H9 (cell line): ENCODE data around the gene CENPH. TPM values are rescaled to one million over a fixed set of nuclear protein-coding genes. Genes with fewer than 3 reads are reported as not detected.

ENCODE experiments used
- DNase-seq: peaks from one replicate; pipeline ENCODE4 v3.0.0-alpha.2; 2017
- H2AFZ ChIP-seq: one replicate; pipeline ENCODE4 v1.6.1; 2013; ENCODE audit warnings: mild to moderate bottlenecking, low read length, control low read depth, moderate library complexity
- H2AK5ac ChIP-seq: 2 replicates; pipeline ENCODE4 v1.6.1; 2013; ENCODE audit warnings: low read length, control low read depth, mixed read lengths; ENCODE audit not compliant: insufficient read length
- H2BK120ac ChIP-seq: one replicate; pipeline ENCODE4 v1.6.1; 2013; ENCODE audit warnings: low read depth, mild to moderate bottlenecking, low read length, control low read depth, inconsistent platforms; ENCODE audit not compliant: poor library complexity, severe bottlenecking
- H2BK12ac ChIP-seq: 2 replicates; pipeline ENCODE4 v1.6.1; 2013; ENCODE audit warnings: low read length, control low read depth, mixed read lengths, low read depth; ENCODE audit not compliant: insufficient read length
- H2BK15ac ChIP-seq: 2 replicates; pipeline ENCODE4 v1.6.1; 2013; ENCODE audit warnings: low read depth, low read length, control low read depth
- H2BK20ac ChIP-seq: one replicate; pipeline ENCODE4 v1.6.1; 2013; ENCODE audit warnings: low read depth, mild to moderate bottlenecking, low read length, control low read depth, inconsistent platforms; ENCODE audit not compliant: poor library complexity, severe bottlenecking
- H2BK5ac ChIP-seq: 2 replicates; pipeline ENCODE4 v1.6.1; 2013; ENCODE audit warnings: low read length, control low read depth, mixed read lengths; ENCODE audit not compliant: insufficient read length
- H3K14ac ChIP-seq: 2 replicates; pipeline ENCODE4 v1.6.1; 2013; ENCODE audit warnings: low read length, control low read depth; ENCODE audit not compliant: insufficient read depth
- H3K18ac ChIP-seq: 2 replicates; pipeline ENCODE4 v1.6.1; 2013; ENCODE audit warnings: low read depth, mild to moderate bottlenecking, mixed read lengths, low read length, control low read depth; ENCODE audit not compliant: insufficient read length
- H3K23ac ChIP-seq: 2 replicates; pipeline ENCODE4 v1.6.1; 2013; ENCODE audit warnings: low read length, control low read depth, mixed read lengths, low read depth; ENCODE audit not compliant: insufficient read length
- H3K23me2 ChIP-seq: 2 replicates; pipeline ENCODE4 v1.6.1; 2013; ENCODE audit warnings: low read depth, mild to moderate bottlenecking, mixed read lengths, low read length, control low read depth; ENCODE audit not compliant: insufficient read length, poor library complexity, severe bottlenecking
- H3K27ac ChIP-seq: 2 replicates; pipeline ENCODE4 v1.5.1; 2013; ENCODE audit warnings: low read length, control low read depth, mixed read lengths, low read depth; ENCODE audit not compliant: insufficient read length
- H3K27me3 ChIP-seq: 2 replicates; pipeline ENCODE4 v1.6.1; 2013; ENCODE audit warnings: low read length, control low read depth, inconsistent platforms; ENCODE audit not compliant: insufficient read depth
- H3K4ac ChIP-seq: 2 replicates; pipeline ENCODE4 v1.6.1; 2013; ENCODE audit warnings: low read depth, mild to moderate bottlenecking, control low read depth, inconsistent platforms, low read length, moderate library complexity
- H3K4me1 ChIP-seq: 2 replicates; pipeline ENCODE4 v1.6.1; 2013; ENCODE audit warnings: low read length, control low read depth, inconsistent platforms; ENCODE audit not compliant: insufficient read depth
- H3K4me2 ChIP-seq: 2 replicates; pipeline ENCODE4 v1.6.1; 2013; ENCODE audit warnings: low read length, control low read depth, mixed read lengths; ENCODE audit not compliant: insufficient read length, insufficient read depth
- H3K56ac ChIP-seq: 2 replicates; pipeline ENCODE4 v1.6.1; 2013; ENCODE audit warnings: low read depth, mild to moderate bottlenecking, mixed read lengths, low read length, control low read depth; ENCODE audit not compliant: insufficient read length
- H3K79me1 ChIP-seq: 2 replicates; pipeline ENCODE4 v1.6.1; 2013; ENCODE audit warnings: low read depth, mild to moderate bottlenecking, moderate library complexity, low read length, control low read depth, inconsistent platforms; ENCODE audit not compliant: insufficient read depth, poor library complexity, severe bottlenecking
- H3K79me2 ChIP-seq: 2 replicates; pipeline ENCODE4 v1.6.1; 2013; ENCODE audit warnings: low read length, control low read depth, inconsistent platforms; ENCODE audit not compliant: insufficient read depth
- H3K9ac ChIP-seq: 2 replicates; pipeline ENCODE4 v1.6.1; 2013; ENCODE audit warnings: low read length, control low read depth, mixed read lengths; ENCODE audit not compliant: insufficient read length; ENCODE audit errors: extremely low read depth
- H3K9me3 ChIP-seq: one replicate; pipeline ENCODE4 v1.6.1; 2013; ENCODE audit warnings: low read depth, low read length, inconsistent platforms; ENCODE audit not compliant: control insufficient read depth
- H3T11ph ChIP-seq: one replicate; pipeline ENCODE4 v1.6.1; 2013; ENCODE audit warnings: mild to moderate bottlenecking, low read length, control low read depth, inconsistent platforms
- H4K20me1 ChIP-seq: one replicate; pipeline ENCODE4 v1.6.1; 2013; ENCODE audit not compliant: control insufficient read depth, insufficient read length, insufficient read depth
- H4K5ac ChIP-seq: 2 replicates; pipeline ENCODE4 v1.6.1; 2013; ENCODE audit warnings: low read depth, mild to moderate bottlenecking, mixed read lengths, low read length, control low read depth; ENCODE audit not compliant: insufficient read length
- H4K8ac ChIP-seq: replicated peaks from 2 replicates; pipeline ENCODE4 v1.6.1; 2013; ENCODE audit warnings: low read length, control low read depth, mixed read lengths, low read depth; ENCODE audit not compliant: insufficient read length
- H4K91ac ChIP-seq: 2 replicates; pipeline ENCODE4 v1.6.1; 2013; ENCODE audit warnings: low read depth, mild to moderate bottlenecking, moderate library complexity, mixed read lengths, low read length, control low read depth; ENCODE audit not compliant: insufficient read length
- H3K27ac Mint-ChIP-seq, 3 experiments: 2 replicates in 2 of 3; 3 replicates in 1 of 3; pipeline ENCODE4 v1.8.0; 2020 to 2021; ENCODE audit warnings: mixed read lengths in 3 of 3, mild to moderate bottlenecking in 1 of 3, moderate library complexity in 1 of 3
- H3K27me3 Mint-ChIP-seq: 2 replicates; pipeline ENCODE4 v1.8.0; 2021; ENCODE audit warnings: low read depth, mild to moderate bottlenecking, moderate library complexity, mixed read lengths
- H3K36me3 Mint-ChIP-seq, 3 experiments: 2 replicates in 2 of 3; 3 replicates in 1 of 3; pipeline ENCODE4 v1.8.0; 2020 to 2021; ENCODE audit warnings: low read depth in 3 of 3, mixed read lengths in 3 of 3; ENCODE audit not compliant: insufficient read depth in 1 of 3
- H3K4me1 Mint-ChIP-seq, 2 experiments: 2 replicates each; pipeline ENCODE4 v1.8.0; 2020; ENCODE audit warnings: mixed read lengths in 2 of 2
- H3K4me3 Mint-ChIP-seq, 2 experiments: 2 replicates in 1 of 2; 3 replicates in 1 of 2; pipeline ENCODE4 v1.8.0; 2020 to 2021; ENCODE audit warnings: mild to moderate bottlenecking in 2 of 2, mixed read lengths in 2 of 2, moderate library complexity in 1 of 2
- H3K9me3 Mint-ChIP-seq, 2 experiments: 2 replicates in 1 of 2; 3 replicates in 1 of 2; pipeline ENCODE4 v1.8.0; 2020; ENCODE audit warnings: mild to moderate bottlenecking in 2 of 2, mixed read lengths in 2 of 2, moderate library complexity in 1 of 2
- WGBS: extraction: QIAGEN DNeasy Blood & Tissue Kit; methylation state at CpG from one replicate; pipeline ENCODE4 v1.1.7; 2013; ENCODE audit warnings: missing lambda C conversion rate, low lambda C conversion rate, mixed read lengths; ENCODE audit not compliant: insufficient read length; ENCODE audit errors: extremely low coverage; 5-methylcytosine and 5-hydroxymethylcytosine counted together
- total RNA-seq: library from RNA; stranded (reverse); gene quantifications from 2 replicates; pipeline ENCODE4 v1.2.1, GENCODE V29; 2021
- TF ChIP-seq, protein P1 (sequence below): fragments of 200-600 bp; sonication (generic); conservative IDR thresholded peaks from 3 replicates; pipeline ENCODE4 v1.8.0; 2021; ENCODE audit warnings: antibody characterized with exemption, mild to moderate bottlenecking

Gene CENPH
- total RNA-seq, 1 experiment from 2014 or later, result 82.8 TPM

DNA sequence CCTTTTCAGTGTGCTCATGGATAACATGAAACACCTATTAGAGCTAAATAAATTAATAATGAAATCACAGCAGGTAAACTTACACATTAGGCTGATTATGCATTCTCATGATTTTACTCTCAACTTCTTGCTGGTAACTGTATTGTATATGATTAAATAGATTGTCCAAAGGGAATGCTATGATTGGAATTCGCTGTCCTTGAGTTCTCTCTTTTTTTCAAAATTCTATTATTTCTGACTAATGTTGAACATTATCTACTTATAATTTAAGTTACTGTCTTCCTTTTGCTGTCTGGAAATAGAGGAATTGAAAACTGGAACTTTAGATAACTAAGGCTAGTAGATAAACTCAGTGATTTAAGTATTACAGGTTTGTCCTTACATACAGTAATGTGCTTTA lies 13.1 kb downstream of the CENPH start:
- TF ChIP-seq, protein P1, sequence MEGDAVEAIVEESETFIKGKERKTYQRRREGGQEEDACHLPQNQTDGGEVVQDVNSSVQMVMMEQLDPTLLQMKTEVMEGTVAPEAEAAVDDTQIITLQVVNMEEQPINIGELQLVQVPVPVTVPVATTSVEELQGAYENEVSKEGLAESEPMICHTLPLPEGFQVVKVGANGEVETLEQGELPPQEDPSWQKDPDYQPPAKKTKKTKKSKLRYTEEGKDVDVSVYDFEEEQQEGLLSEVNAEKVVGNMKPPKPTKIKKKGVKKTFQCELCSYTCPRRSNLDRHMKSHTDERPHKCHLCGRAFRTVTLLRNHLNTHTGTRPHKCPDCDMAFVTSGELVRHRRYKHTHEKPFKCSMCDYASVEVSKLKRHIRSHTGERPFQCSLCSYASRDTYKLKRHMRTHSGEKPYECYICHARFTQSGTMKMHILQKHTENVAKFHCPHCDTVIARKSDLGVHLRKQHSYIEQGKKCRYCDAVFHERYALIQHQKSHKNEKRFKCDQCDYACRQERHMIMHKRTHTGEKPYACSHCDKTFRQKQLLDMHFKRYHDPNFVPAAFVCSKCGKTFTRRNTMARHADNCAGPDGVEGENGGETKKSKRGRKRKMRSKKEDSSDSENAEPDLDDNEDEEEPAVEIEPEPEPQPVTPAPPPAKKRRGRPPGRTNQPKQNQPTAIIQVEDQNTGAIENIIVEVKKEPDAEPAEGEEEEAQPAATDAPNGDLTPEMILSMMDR, result no peak
- H3K9ac ChIP-seq, result no peak overlapping the region
- H2AFZ ChIP-seq, result no peak overlapping the region

More for the DNA sequence above, 13.1 kb downstream of the CENPH start:
- Histone ChIP-seq H2BK20ac (no peak overlapping the region), H3K4ac (no peak overlapping the region), H4K91ac (no peak overlapping the region), H3K79me1 (no peaks in the 10 kb centered on the region), H3K9me3 (no peaks in the 10 kb centered on the region), H2BK15ac (no peak overlapping the region), H3K27ac (no peak overlapping the region), H2AK5ac (no peak overlapping the region), H2BK5ac (no peak overlapping the region), H4K5ac (no peak overlapping the region), H3K56ac (no peak overlapping the region), H4K20me1 (no peaks in the 10 kb centered on the region), H2BK120ac (no peak overlapping the region), H3T11ph (no peak overlapping the region), H3K4me1 (no peaks in the 10 kb centered on the region), H3K79me2 (no peaks in the 10 kb centered on the region), H2BK12ac (no peak overlapping the region), H3K18ac (no peak overlapping the region), H3K23ac (no peak overlapping the region), H3K23me2 (no peaks in the 10 kb centered on the region), H4K8ac (no peak overlapping the region), H3K14ac (no peak overlapping the region), H3K27me3 (no peaks in the 10 kb centered on the region), H3K4me2 (no peak overlapping the region)
- DNase-seq, result no peak
- H3K27ac Mint-ChIP-seq, result no peak overlapping the region
- H3K27me3 Mint-ChIP-seq, result no peaks in the 10 kb centered on the region
- no peak overlapping the region for H3K4me3 Mint-ChIP-seq
- no peaks in the 10 kb centered on the region for H3K9me3 Mint-ChIP-seq
- H3K4me1 Mint-ChIP-seq, result no peaks in the 10 kb centered on the region
- no CpG with 5 or more reads among the region's 1 CpG for WGBS
- peaks cover 31 to 73% (median 70%) of the 10 kb centered on the region in 3 experiments; a peak in 6 of 7 replicates for H3K36me3 Mint-ChIP-seq
